ENCODE measurements around the gene ATP5ME.

Gene ATP5ME

DNA sequence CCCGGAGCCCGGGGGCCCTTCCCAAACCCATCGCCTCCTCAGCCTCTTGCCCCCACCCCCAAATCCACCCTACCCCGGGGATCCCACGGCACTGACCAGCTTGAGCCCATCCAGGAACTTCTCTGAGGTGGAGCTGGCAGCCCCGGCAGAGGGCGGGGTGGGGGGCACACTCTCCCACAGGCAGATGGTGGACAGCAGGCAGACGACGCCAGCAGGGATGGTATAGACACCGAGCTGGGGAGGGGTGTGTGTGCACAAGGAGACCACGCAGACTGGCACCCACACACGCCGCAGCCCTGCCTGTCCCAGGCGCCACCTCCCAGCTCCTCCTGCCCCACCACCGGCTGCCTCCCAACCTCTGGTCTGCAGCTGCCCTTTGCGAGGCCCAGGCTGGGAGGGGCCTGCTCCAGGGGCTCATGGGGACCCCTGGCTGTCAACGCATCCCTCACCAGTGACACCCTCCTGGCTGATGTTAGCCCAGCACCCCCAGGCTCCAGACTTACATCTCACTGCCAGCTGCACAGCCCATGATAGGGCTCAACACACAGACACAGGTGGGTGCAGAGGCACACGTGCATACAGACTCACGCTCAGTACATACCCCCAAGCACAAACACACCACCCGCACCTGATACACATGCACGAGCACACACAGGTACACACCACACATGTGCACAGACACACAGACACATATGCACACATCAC, 10.7 kb upstream of the ATP5ME start:
- Histone ChIP-seq H3K9me3 (ENCODE audit: control insufficient read depth in 5 of 5, low read length in 5 of 5) (no peaks in the 10 kb centered on the region), H3K27ac (ENCODE audit: low read depth, low read length) (no peak overlapping the region), H3K4me1 (ENCODE audit: control insufficient read depth in 5 of 5, insufficient read depth in 5 of 5, low read length in 5 of 5) (peaks cover 6 to 66% (median 56%) of the 10 kb centered on the region in 5 donors)

DNA sequence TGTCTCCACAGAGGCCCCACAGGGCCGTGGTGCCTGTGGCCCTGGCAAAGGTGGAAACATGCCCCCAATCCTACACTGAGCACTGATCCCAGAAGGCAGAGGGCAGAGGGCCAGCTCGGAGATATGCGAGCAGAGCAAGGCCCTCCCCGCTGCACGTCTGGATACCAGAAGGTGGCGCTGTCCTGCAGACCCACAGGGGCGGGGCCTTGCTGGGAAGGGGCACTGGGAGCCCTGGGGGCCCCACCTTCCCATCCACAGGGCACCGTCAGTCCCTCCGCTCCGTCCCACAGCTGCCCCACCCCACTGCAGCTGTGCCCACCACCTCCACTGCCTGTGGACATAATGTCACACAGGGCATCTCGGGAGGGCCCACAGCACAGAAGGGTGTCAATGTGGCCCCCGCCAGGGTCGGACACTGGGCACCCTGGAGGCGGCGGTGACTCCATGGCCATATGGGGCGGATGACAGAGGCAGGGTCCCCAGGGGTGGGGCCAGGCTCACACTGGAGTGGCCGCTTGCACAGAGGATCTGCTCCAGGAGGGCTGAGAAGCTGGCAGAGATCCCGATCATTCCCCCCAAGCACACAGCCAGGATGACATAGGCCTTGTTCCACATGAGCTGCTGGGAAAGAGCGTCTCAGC, 10.0 kb upstream of the ATP5ME start:
- peaks cover 6 to 59% (median 49%) of the 10 kb centered on the region in 5 donors for H3K4me1 ChIP-seq (ENCODE audit: control insufficient read depth in 5 of 5, insufficient read depth in 5 of 5, low read length in 5 of 5)
- H3K27ac ChIP-seq (ENCODE audit: low read depth, low read length): no peak overlapping the region
- H3K9ac ChIP-seq (ENCODE audit: low read length in 5 of 5): no peak overlapping the region
- H3K9me3 ChIP-seq (ENCODE audit: control insufficient read depth in 5 of 5, low read length in 5 of 5): no peaks in the 10 kb centered on the region
- H3K27me3 ChIP-seq (ENCODE audit: control insufficient read depth in 5 of 5, insufficient read depth in 4 of 5, low read length in 5 of 5): no peaks in the 10 kb centered on the region
- peaks cover 0 to 9% (median 3%) of the 10 kb centered on the region in 5 donors for H3K36me3 ChIP-seq (ENCODE audit: control insufficient read depth in 5 of 5, insufficient read depth in 5 of 5, low read length in 5 of 5)
- H3K4me3 ChIP-seq (ENCODE audit: low read depth in 1 of 5, low read length in 5 of 5): no peak overlapping the region

More for the DNA sequence above, 10.7 kb upstream of the ATP5ME start:
- no peak overlapping the region for H3K9ac ChIP-seq (ENCODE audit: low read length in 5 of 5)
- no peak overlapping the region for H3K4me3 ChIP-seq (ENCODE audit: low read depth in 1 of 5, low read length in 5 of 5)
- peaks cover 0 to 9% (median 3%) of the 10 kb centered on the region in 5 donors for H3K36me3 ChIP-seq (ENCODE audit: control insufficient read depth in 5 of 5, insufficient read depth in 5 of 5, low read length in 5 of 5)
- H3K27me3 ChIP-seq (ENCODE audit: control insufficient read depth in 5 of 5, insufficient read depth in 4 of 5, low read length in 5 of 5): no peaks in the 10 kb centered on the region

DNA sequence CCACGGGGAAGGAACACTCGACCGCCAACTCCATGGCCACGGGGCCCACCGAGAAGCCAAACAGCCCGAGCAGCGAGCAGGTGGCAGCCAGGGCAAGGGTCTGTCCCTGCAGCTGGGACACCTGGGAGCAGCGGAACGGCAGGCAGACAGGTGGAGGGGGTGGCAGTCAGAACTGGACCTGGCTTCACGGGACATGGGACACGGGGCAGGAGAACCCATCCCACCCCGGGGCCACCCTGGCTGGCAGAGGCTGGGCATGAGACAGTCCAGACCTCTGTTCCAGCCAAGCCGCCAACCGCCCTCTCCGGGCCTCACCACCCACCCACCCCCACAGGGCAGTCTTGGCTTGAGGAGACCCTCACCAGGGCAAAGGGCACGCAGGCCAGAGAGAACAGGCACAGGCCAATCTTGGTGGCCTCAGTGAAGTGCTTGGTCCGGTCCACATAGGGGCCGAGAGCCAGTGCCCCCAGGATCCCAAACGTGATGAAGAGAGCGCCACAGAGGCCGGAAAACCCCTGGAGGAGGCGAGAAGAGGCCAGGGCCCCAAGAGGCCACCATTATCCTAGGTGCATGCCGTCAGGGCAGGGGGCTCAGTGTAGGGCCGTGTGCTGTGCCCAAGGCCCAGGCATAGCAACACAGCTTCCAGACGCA, 9.3 kb upstream of the ATP5ME start:
- Histone ChIP-seq H3K4me3 (ENCODE audit: low read depth in 1 of 5, low read length in 5 of 5) (no peak overlapping the region), H3K36me3 (ENCODE audit: control insufficient read depth in 5 of 5, insufficient read depth in 5 of 5, low read length in 5 of 5) (peaks cover 0 to 9% (median 3%) of the 10 kb centered on the region in 5 donors), H3K9ac (ENCODE audit: low read length in 5 of 5) (peak overlapping the region in 1 of 5 donors; percentile 3), H3K27me3 (ENCODE audit: control insufficient read depth in 5 of 5, insufficient read depth in 4 of 5, low read length in 5 of 5) (no peaks in the 10 kb centered on the region), H3K4me1 (ENCODE audit: control insufficient read depth in 5 of 5, insufficient read depth in 5 of 5, low read length in 5 of 5) (peaks cover 6 to 54% (median 43%) of the 10 kb centered on the region in 5 donors), H3K27ac (ENCODE audit: low read depth, low read length) (no peak overlapping the region), H3K9me3 (ENCODE audit: control insufficient read depth in 5 of 5, low read length in 5 of 5) (no peaks in the 10 kb centered on the region)

DNA sequence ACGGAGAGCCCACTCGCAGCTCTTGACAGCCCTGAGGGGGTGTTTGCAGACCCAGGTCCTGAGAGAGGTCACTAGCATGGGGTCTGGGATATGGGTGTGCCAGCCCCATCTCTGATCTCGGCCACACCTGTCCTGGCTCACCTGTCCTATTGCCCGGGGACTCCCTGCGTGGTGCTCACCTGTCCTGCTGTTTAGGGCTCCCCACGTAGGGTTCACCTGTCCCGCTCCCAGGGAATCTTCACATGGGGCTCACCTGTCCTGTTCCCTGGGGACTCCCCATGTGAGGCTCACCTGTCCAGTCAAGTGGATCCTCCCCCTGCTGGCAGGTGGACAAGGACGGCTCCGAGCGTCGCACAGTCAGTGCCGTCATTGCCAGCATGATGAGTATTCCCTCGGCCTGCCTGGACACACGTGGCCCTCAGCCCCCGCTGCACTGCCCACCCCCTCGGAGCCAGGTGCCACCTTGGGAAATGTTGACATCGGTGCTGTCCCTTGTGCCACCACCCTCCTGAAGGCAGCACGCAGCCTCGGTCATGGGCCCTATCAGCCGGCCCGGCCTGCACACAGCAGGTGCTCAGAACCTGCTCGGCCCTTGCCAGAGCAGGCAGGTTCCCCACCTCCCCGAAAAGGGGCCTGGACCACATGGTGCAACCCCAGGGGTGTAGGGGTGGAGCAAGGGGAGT, 8.6 kb upstream of the ATP5ME start:
- Histone ChIP-seq H3K4me1 (ENCODE audit: control insufficient read depth in 5 of 5, insufficient read depth in 5 of 5, low read length in 5 of 5) (peaks cover 4 to 51% (median 37%) of the 10 kb centered on the region in 5 donors), H3K27me3 (ENCODE audit: control insufficient read depth in 5 of 5, insufficient read depth in 4 of 5, low read length in 5 of 5) (no peaks in the 10 kb centered on the region), H3K9ac (ENCODE audit: low read length in 5 of 5) (no peak overlapping the region), H3K27ac (ENCODE audit: low read depth, low read length) (no peak overlapping the region), H3K4me3 (ENCODE audit: low read depth in 1 of 5, low read length in 5 of 5) (no peak overlapping the region), H3K36me3 (ENCODE audit: control insufficient read depth in 5 of 5, insufficient read depth in 5 of 5, low read length in 5 of 5) (peaks cover 0 to 9% (median 3%) of the 10 kb centered on the region in 5 donors), H3K9me3 (ENCODE audit: control insufficient read depth in 5 of 5, low read length in 5 of 5) (no peaks in the 10 kb centered on the region)

DNA sequence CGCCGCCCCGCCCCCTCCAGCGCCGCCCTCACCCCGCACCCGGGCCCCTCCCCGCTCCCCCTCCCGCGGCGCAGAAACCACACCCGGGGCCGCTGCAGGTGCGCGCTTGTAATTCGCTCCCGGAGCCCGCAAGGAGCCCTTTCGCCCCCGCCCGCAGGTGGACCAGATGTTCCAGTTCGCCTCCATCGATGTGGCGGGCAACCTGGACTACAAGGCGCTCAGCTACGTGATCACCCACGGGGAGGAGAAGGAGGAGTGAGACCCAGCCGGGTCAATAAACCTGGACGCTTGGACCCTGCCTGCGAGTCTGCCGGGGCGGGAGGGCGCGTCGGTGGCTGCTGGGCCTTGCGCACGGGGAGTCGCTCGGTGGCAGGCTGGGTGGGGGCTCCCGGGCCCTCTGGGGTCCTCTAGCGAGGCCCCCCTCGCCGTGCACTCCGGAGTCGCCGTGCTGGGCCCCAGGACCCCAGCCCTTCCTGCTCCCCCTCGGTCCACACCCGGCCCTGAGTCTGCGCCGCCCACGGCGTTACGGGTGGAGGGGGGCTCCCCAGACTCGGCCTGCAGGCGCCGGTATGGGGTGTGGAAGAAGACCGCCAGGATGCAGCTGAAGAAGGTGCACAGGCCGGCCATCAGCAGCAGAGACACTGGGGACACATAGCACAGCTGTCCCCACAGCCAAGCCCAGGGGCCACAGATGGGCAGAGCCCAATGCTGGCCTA, 7.8 kb upstream of the ATP5ME start:
- Histone ChIP-seq H3K36me3 (ENCODE audit: control insufficient read depth in 5 of 5, insufficient read depth in 5 of 5, low read length in 5 of 5) (peaks cover 0 to 9% (median 3%) of the 10 kb centered on the region in 5 donors), H3K9me3 (ENCODE audit: control insufficient read depth in 5 of 5, low read length in 5 of 5) (no peaks in the 10 kb centered on the region), H3K4me3 (ENCODE audit: low read depth in 1 of 5, low read length in 5 of 5) (no peak overlapping the region), H3K9ac (ENCODE audit: low read length in 5 of 5) (no peak overlapping the region), H3K27me3 (ENCODE audit: control insufficient read depth in 5 of 5, insufficient read depth in 4 of 5, low read length in 5 of 5) (no peaks in the 10 kb centered on the region), H3K4me1 (ENCODE audit: control insufficient read depth in 5 of 5, insufficient read depth in 5 of 5, low read length in 5 of 5) (peaks cover 2 to 47% (median 30%) of the 10 kb centered on the region in 5 donors), H3K27ac (ENCODE audit: low read depth, low read length) (no peak overlapping the region)

DNA sequence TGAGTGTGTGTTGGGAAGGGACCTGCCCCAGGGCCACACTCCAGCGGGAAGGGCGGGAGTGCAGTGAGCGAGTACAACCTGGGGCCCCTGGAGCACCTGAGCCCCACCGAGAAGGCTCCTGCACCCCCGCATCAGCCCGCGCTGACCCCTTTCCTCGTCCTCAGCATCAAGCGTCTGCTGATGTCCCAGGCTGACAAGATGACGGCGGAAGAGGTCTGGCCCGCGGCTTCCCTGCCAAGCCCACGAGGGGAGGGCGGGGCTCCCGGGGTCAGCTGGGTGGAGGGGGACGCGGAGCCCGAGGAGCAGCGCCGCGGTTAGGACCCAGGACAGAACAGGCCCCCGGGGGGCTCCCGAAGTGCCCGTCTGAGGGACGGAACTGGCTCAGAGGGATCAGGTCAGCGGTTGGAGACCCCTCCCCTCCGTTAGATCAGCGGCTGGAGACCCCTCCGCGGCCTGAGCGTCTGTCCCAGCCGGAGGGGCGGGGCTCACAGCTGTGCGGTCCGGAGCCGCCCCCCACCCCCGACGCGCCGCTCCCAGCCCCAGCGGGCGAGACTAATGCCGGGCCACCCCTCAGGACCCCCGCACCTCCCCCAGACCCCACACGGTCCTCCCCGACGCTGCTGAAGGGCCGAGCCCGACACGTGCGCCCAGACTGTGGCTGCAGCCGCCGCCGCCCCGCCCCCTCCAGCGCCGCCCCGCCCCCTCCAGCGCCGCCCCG, 7.0 kb upstream of the ATP5ME start:
- no peak overlapping the region for H3K27ac ChIP-seq (ENCODE audit: low read depth, low read length)
- peaks cover 0 to 9% (median 3%) of the 10 kb centered on the region in 5 donors for H3K36me3 ChIP-seq (ENCODE audit: control insufficient read depth in 5 of 5, insufficient read depth in 5 of 5, low read length in 5 of 5)
- peak overlapping the region in 3 of 5 donors; percentile 10 to 69 (median 23) for H3K9ac ChIP-seq (ENCODE audit: low read length in 5 of 5)
- H3K4me1 ChIP-seq (ENCODE audit: control insufficient read depth in 5 of 5, insufficient read depth in 5 of 5, low read length in 5 of 5): peaks cover 1 to 42% (median 25%) of the 10 kb centered on the region in 5 donors
- H3K4me3 ChIP-seq (ENCODE audit: low read depth in 1 of 5, low read length in 5 of 5): peak overlapping the region in 4 of 5 donors; percentile 48 to 65 (median 54)
- H3K27me3 ChIP-seq (ENCODE audit: control insufficient read depth in 5 of 5, insufficient read depth in 4 of 5, low read length in 5 of 5): no peaks in the 10 kb centered on the region
- no peaks in the 10 kb centered on the region for H3K9me3 ChIP-seq (ENCODE audit: control insufficient read depth in 5 of 5, low read length in 5 of 5)

DNA sequence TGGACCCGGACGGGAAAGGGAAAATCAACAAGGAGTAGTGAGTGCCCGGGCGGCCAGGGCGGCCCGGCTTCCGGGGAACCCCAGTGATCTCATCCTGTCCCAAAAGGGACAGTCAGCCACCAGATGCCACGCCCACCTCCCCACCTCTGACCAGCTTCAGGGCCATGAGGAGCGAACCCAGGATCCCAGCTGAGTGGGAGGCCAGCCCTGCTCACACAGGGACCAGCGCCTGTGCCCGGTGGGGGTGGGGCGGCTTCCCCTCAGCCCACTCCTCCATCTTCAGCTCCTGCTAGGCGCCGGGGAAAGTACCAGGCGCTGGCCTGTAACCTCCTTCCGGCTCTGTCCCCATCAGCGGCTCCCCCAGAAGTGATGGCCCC, 6.5 kb upstream of the ATP5ME start:
- H3K4me3 ChIP-seq (ENCODE audit: low read depth in 1 of 5, low read length in 5 of 5): peak overlapping the region in 4 of 5 donors; percentile 48 to 65 (median 54)

DNA sequence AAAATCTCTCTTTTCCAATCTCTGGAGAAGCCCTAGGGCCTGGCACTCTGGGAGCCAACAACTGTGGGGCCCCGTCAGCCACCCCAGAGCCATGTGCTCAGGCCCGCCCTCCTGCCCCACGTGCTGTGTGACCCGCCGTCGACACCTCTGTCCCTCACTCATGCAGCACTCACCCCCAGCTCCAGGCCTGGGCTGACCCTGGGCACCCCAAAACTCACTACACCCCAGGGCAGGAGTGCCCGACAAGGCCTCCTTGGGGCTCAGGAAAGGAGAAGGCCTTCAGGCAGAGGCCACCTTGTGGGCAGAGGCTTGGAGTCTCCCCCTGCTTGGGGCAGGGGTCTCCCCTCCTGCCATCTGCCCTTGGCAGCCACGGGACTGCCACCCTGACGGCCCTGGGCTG, 6.0 kb upstream of the ATP5ME start:
- H3K36me3 ChIP-seq (ENCODE audit: control insufficient read depth in 5 of 5, insufficient read depth in 5 of 5, low read length in 5 of 5): peaks cover 0 to 2% (median 0%) of the 10 kb centered on the region in 5 donors
- H3K27ac ChIP-seq (ENCODE audit: low read depth, low read length): no peak overlapping the region
- H3K9ac ChIP-seq (ENCODE audit: low read length in 5 of 5): peak overlapping the region in 1 of 5 donors; percentile 38
- H3K27me3 ChIP-seq (ENCODE audit: control insufficient read depth in 5 of 5, insufficient read depth in 4 of 5, low read length in 5 of 5): no peaks in the 10 kb centered on the region
- H3K9me3 ChIP-seq (ENCODE audit: control insufficient read depth in 5 of 5, low read length in 5 of 5): no peaks in the 10 kb centered on the region
- peaks cover 1 to 51% (median 34%) of the 10 kb centered on the region in 5 donors for H3K4me1 ChIP-seq (ENCODE audit: control insufficient read depth in 5 of 5, insufficient read depth in 5 of 5, low read length in 5 of 5)
- no peak overlapping the region for H3K4me3 ChIP-seq (ENCODE audit: low read depth in 1 of 5, low read length in 5 of 5)

More for the DNA sequence above, 6.5 kb upstream of the ATP5ME start:
- H3K4me1 ChIP-seq (ENCODE audit: control insufficient read depth in 5 of 5, insufficient read depth in 5 of 5, low read length in 5 of 5): peaks cover 1 to 46% (median 30%) of the 10 kb centered on the region in 5 donors
- peaks cover 0 to 4% (median 2%) of the 10 kb centered on the region in 5 donors for H3K36me3 ChIP-seq (ENCODE audit: control insufficient read depth in 5 of 5, insufficient read depth in 5 of 5, low read length in 5 of 5)
- H3K9me3 ChIP-seq (ENCODE audit: control insufficient read depth in 5 of 5, low read length in 5 of 5): no peaks in the 10 kb centered on the region
- peak overlapping the region in 2 of 5 donors; percentile 10 to 69 for H3K9ac ChIP-seq (ENCODE audit: low read length in 5 of 5)
- H3K27me3 ChIP-seq (ENCODE audit: control insufficient read depth in 5 of 5, insufficient read depth in 4 of 5, low read length in 5 of 5): no peaks in the 10 kb centered on the region
- no peak overlapping the region for H3K27ac ChIP-seq (ENCODE audit: low read depth, low read length)

DNA sequence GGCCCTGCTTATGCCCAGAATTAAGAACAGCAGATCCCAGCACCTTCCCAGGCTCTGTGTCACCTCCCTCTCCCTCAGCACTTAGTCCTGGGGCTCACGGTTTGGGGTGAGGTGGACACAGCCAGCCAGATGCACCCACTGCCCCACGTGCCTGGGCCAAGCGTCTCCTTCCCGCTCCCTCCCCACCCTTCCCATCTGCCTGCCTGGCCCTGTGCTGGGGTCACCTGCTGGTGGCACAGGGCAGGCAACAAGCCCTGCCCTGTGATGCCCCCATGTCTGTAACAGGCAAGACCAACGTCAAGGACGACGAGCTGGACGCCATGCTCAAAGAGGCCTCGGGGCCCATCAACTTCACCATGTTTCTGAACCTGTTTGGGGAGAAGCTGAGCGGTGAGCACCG, 5.6 kb upstream of the ATP5ME start:
- Histone ChIP-seq H3K36me3 (ENCODE audit: control insufficient read depth in 5 of 5, insufficient read depth in 5 of 5, low read length in 5 of 5) (no peaks in the 10 kb centered on the region), H3K9ac (ENCODE audit: low read length in 5 of 5) (peak overlapping the region in 1 of 5 donors; percentile 25), H3K4me3 (ENCODE audit: low read depth in 1 of 5, low read length in 5 of 5) (no peak overlapping the region), H3K4me1 (ENCODE audit: control insufficient read depth in 5 of 5, insufficient read depth in 5 of 5, low read length in 5 of 5) (peaks cover 1 to 55% (median 38%) of the 10 kb centered on the region in 5 donors), H3K27ac (ENCODE audit: low read depth, low read length) (no peak overlapping the region), H3K9me3 (ENCODE audit: control insufficient read depth in 5 of 5, low read length in 5 of 5) (no peaks in the 10 kb centered on the region), H3K27me3 (ENCODE audit: control insufficient read depth in 5 of 5, insufficient read depth in 4 of 5, low read length in 5 of 5) (no peaks in the 10 kb centered on the region)

All from subcutaneous abdominal adipose tissue (tissue), 5 donors.